Measurements from ENCODE around the gene FLRT2. TPM values are rescaled to one million over a fixed set of nuclear protein-coding genes. Genes with fewer than 3 reads are reported as not detected.

Gene FLRT2
- total RNA-seq, 2 experiments from 2014 or later, result not detected

DNA sequence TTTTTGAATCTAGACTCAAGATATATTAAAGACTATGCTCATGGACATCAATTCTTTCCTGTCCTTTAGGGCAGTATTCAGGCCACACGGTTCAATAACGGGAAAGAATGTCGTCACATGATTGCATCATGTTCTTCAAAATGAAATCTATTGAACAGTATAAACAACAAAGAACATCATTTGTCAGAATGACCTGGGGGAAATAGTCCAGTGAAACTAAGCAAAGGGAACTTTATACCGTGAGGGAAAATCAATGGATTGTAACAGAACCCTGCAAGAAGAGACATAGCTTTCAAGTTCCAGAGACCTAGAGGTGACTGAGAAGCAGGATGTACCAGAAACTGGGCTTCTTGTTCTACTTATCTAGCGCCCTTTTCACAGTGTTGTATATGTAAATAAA is 32.7 kb downstream of the FLRT2 start:
- ChIA-PET POLR2A (no interaction called here), CTCF (no interaction called here)

DNA sequence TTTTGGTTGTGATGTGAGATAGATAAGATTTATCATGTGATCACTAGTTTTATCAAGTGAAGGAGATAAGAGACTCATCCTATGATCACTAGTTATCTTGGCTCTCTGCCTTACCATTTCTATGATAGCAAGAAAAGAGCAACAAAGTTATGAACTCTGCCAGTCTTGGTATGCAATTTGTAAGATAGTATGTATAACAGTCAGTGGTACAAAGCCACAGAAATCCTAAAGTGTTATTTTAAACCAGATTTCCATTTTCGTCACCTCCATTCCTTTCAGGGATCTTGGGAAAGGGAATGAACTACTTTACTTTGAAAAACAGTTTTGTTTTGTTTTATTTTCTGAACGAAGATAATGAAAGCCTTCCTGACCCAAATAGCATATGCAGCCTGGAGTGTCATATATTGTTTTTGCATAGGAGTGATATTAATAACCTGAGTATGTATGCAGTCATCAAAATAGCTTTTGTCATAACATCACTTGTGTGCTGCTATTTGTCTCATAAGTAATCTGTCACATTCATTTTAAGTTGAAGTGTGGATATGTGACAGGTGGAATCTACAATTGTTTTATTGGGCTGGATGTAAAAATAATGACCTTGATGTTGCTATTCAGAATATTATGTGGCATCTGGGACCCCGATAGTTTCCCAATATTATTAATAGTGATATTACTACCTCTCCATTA is 35.0 kb downstream of the FLRT2 start:
- ChIA-PET POLR2A (no interaction called here), CTCF (no interaction called here)

DNA sequence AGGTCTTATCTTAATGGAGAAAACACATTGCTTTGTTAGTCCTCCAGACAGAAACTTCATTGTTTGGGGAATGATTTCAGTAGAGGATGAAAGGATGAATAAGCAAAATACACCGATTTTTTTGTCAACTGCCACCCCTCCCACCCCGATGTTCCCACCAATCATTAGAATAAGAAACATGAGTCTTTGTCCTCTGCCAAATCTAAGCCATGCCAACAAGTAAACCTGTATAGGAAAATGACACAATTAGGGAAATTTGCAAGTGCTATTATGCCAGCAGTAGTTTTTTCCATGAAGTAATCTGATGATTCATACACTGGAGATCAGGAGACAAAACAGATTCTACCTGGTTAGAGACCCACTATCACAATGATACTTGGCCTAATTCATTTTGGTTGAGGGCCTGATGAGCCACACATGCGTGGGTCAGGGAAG is 35.9 kb downstream of the FLRT2 start:
- ChIA-PET POLR2A (no interaction called here), CTCF (no interaction called here)

DNA sequence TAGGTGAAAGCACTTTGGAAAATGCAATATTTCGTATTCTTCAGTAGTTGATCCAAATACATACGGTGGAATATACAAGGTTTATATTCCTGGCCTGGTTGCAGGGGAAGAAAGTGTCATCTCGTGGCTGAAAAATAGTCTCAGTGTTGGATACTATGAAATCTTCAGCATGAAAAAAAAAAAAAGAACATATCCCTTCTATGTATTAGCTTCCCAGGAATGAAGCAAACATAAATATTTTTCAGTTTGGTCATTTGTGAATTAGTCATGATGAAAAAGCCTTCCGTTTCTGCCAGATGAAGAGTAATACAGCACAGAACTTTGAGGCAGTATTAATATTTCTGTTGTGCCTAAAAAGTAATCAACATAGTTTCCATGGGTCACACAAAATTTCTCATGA is 36.7 kb downstream of the FLRT2 start:
- ChIA-PET CTCF (no interaction called here), POLR2A (no interaction called here)

DNA sequence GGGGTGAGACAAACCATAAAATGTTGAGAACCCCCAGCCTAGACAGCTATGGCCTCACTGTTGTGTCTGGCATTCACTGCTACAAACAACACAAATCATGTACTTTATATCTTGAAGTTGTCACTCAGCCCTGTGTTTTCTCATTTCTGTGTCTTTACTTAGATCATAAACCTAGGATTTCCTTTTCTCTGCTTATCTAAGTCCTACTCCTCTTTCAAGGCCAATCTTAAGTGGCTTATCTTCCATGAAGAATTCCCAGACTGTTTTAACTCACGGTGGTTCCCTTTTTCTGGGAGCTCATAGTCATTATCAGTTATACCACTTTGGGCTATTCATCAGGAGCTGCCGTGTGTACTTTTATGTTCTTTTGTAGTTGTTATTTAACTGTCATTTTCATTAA is 42.1 kb downstream of the FLRT2 start:
- ChIA-PET CTCF (no interaction called here), POLR2A (no interaction called here)

DNA sequence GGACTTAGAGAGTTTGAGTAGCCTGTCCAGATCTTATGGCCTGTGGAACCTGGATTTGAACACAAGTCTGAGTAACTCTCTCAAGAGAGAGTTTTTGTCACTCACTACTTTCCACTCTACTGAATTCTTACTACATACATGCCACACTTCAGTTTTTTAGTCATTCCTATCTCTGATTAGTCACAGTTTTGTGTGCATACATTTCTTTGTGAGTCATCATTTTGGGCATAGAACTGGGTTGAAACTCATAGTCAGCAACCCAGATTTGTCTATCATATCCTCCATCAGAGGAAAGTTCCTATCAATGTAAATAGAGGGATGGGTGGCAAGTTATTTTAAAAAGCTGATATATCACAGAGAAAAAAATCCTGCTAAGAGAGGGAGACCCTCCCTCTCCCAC is 42.9 kb downstream of the FLRT2 start:
- POLR2A ChIA-PET, result no interaction called here
- CTCF ChIA-PET, result no interaction called here

DNA sequence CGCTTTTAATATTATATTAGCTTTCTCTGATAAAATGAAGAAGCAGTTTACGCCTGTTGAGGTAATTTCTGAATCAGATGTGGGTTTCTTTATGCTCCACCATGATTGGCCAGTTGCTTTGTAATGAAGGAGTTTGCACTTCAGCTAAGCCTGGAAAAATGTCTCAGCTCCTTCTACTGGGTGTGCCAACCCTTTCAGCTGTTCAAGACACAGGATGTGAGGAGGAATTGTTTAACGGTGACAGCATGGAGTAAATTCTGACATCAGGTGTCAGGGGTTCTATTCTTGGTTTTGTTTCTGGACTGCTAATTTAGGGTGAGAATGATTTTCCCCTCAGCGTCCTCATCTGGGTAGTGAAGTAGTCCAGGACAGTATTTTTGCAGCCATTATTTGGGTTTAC is 43.5 kb downstream of the FLRT2 start:
- ChIA-PET POLR2A (no interaction called here), CTCF (no interaction called here)

DNA sequence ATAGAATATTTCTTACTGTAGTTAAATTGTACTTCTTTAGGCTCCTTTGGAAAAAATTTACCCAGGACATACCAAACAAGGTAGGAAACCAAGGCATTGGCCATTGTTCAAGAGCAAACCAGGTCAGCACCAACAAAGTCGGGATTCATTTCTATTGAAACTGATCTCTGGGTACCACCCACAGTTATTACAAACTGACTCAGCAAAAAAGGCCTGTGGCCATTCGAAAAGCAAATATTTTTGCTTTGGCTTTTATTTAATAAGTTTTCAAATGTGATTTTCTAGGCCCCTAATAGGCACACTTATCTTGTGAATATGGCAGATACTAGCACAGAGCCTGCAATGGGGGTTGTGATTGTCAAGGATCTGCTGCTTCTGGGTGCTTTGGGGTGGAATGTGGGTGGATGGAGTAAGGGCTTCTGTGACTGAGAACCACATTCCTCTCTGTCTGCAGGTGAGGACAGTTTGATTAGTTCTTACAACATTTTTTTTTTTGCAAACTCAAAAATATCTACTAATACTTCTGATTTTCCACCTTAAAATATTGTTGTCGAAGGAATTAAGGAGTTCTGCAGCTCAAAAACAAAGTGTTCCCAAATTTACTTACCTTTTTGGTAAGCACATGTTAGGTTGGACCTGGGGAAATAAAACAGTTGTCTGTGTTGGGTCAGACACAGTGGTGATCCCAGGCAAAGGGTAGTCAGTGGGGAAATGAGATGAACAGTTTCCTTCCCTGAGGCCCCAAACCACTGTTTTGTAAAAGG is 45.1 kb downstream of the FLRT2 start:
- ChIA-PET POLR2A (no interaction called here), CTCF (no interaction called here)

DNA sequence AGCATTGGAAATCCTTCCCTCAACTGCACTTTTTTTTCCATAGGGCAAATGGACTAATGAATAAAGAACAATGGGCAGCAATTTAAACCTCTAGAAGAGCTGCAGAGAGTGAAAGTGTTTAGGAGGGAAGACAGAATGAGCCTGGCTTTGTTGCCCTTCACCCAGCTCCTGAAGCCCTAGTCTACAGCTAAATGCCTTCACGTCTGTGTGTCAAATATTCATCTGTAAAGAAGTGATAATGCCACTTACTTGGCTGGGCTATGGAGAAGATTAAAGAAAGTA is 45.6 kb downstream of the FLRT2 start:
- POLR2A ChIA-PET, result no interaction called here
- CTCF ChIA-PET, result no interaction called here

DNA sequence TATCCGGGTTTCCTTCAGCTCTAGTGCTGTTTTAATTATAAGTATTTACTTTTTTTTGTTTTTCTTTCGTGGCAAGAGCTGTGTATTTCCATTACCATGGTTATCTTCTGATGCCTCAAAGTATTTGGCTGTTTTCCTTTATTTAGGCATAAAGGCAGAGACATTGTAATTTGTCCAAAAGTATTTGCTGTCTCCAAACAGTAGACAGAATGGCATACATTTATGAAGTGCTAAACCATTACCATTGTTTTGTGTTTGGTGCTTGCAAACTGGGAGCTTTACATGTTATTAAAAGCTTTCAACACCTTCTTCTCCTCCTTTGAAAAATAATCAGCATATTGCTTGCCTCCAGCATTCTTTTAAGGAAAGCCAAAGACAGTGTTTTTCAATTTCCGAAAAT is 46.3 kb downstream of the FLRT2 start:
- ChIA-PET CTCF (no interaction called here), POLR2A (no interaction called here)

DNA sequence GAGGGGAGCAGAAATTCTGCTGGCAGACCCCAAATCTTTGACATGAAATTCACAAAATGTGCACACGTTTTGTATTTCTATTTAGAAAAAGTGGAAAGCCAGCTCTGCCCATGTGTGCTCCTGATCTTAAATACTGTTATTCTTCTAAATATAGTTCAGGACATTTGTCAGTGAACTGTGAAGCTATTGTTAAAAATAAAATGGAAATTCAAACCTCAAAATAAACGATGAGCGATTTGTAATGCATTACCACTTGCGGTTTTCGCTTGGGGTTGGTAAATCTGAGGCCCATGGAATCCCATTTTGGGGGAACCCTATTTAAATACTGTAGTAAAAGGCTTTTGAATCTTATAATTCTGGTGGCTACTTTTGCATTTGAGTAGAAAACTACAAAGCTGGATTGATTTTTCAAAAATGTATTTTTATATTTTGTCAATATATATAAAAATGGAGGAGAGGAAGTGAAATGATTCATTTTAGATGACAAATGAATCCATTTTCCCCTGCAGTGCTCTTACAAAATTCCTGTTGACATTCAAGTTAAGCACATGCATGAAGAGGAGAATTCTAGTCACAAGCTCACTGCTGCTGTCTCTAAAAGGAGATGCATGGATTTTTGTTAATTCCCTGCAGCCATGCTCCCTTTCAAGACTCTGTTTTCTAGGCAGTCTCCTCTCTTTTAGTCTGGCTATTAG is 47.1 kb downstream of the FLRT2 start:
- ChIA-PET CTCF (no interaction called here), POLR2A (no interaction called here)

DNA sequence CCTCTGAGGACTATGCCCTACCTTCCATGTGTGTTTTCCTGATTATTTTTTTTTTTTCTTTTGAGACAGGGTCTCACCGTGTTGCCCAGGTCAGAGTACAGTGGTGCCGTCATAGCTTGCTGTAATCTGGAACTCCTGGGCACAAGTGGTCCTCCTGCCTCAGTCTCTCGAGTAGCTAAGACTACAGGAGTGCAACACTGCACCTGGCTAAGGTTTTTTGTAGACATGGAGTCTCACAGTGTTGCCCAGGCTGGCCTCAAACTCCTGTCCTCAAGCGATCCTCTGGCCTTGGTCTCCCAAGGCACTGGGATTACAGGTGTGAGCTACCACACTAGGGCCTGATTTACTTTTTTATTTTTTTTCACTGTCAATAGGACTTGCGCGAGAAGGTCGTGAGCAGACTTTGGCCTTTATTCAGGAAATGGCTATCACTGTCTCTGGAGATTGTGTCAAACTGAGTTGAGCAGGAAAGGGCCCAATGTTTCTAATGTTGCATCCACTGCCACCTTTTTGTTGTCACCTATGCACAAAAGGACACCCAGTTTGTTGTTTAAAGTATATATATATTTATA is 47.7 kb downstream of the FLRT2 start:
- POLR2A ChIA-PET, result no interaction called here
- CTCF ChIA-PET, result no interaction called here

DNA sequence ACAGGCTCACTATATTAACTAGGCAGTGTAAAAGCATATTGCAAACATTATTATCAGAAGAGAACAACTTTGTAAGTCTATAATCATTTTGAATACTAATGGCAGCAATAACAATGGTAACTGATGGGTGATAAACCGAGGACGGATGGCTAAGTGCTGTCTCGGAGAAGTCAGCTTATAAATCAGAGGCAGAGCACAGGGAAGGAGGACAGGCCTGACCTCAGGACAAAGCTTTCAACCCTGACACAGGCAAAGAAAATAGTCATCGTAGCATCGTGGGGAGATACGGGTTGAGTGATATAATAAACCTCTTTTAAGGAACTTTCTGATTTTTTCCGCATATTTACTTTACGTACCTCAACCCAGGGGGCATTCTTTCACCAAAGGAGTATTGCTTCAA is 48.4 kb downstream of the FLRT2 start:
- ChIA-PET CTCF (no interaction called here), POLR2A (no interaction called here)

DNA sequence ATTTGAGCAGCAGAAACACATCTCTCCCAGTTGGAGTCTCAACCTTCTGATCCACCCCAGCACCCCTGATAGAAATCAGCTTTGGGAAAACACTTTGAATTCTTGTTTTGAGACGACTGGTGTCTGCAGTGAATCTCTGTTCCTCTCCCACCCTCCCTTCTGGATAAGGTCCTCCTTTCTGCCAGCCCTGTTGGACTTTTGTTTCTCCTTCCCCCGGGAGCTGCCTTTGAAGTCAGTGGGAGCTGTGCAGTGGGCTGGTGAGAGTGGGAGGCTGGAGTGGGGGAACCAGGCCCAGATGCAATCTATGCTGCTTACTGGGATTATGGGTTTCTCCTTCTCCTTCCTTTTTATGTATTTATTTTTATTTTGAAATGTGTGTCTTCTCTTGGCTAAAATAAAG is 49.0 kb downstream of the FLRT2 start:
- CTCF ChIA-PET, result no interaction called here
- POLR2A ChIA-PET, result no interaction called here

DNA sequence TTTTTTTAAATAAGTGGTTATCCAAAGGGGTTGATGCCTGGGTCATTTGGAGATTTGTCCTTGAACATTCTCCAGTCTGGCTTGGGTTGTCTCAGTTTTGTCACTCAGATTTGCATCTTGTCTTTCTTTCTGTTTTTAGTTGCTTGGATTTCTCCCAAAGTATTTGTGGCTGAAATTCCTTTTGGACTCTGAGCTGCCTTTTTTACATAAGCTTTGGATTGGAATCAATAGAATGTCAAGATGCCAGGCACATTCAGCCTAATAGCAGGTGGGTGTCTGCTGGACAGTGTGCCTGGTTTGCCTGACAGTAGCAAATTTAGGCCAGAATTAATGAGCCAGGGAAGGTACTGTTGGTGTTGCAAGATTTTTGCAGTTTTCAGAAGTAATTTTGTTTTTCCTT is 50.0 kb downstream of the FLRT2 start:
- CTCF ChIA-PET, result no interaction called here
- POLR2A ChIA-PET, result no interaction called here

DNA sequence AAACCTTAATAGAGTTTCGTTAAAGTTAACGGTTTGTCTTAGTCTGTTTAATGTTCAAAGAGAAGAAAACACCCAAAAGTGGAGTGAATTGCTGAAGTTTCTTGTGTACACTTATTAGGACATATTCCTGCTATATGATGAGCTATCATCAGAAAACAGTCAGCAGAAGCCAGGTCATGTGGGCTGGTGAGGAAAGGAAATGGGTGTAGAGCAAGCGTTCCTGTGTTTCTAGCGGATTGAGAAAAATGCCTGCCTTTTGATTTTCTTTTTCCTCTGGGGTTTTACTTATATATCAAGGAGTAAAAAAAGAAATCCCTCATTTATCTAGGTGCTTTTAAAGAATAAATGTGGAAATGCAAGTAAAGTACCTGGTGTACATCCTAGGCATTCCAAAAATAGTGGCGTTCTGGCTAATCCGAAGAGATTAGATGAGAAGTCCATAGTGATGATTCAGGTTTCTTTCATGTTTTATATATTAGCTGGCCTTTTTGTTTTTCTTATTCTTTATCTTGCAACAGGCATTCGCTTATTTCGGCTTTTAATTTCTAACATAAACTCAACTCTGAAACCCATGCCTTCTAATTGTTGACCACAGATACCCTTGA is 50.7 kb downstream of the FLRT2 start:
- ChIA-PET POLR2A (no interaction called here), CTCF (no interaction called here)

DNA sequence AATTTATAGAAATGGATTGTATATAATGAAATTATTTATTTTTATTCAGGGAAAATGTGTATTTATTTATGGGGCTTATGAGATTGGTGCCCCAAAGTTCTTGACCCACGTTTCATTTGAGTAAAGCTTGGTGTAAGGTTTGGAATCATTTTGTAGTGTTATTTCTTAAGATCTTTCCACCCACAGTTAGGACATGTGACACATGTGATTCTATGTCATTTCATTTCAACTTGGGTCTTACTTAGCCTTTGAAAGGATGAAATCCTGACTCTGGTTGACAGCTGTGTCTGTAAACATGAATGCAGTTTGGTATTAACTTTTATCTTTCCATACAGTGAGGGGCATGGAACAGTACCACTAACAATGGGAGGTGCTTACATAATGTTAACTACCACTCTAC is 51.7 kb downstream of the FLRT2 start:
- POLR2A ChIA-PET, result no interaction called here
- CTCF ChIA-PET, result no interaction called here

DNA sequence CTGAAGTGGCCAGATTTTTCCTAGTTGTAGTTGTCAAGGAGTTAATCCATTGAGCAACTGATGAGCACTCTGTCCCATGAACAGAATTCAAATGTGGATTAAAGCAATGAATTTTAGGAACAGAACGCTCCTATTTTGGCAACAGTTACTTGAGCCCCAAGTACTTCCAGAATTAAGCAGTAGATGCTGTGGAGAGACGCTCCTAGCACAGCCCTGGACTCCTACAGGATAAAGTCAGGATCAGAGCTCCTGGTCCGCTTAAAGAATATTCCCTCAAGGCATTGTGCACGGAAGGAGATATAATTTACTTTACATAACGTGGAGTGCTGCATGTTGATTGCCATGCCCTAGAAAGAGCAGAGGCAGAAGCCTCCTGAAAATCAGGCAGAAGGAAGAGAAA is 53.4 kb downstream of the FLRT2 start:
- ChIA-PET POLR2A (no interaction called here), CTCF (no interaction called here)

DNA sequence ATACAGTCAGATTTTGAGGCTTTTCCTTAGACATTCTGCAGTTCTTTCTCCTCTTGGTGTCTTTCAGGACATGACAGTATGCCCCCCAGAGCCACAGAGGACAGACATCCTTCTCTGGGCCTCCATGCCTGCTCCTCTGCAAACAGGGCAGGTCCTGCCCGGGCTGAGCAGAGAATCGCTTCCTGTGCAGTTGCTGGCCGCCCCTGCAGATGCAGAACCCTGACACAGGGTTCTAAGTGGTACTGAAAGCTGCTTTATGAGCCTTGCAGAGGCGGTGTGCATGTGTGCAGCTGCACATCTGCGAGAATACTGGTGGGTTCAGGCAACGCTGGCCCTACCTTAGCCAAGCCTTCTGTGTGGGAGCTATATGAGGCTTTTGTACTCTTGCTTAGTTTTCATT is 54.5 kb downstream of the FLRT2 start:
- ChIA-PET POLR2A (no interaction called here), CTCF (no interaction called here)

DNA sequence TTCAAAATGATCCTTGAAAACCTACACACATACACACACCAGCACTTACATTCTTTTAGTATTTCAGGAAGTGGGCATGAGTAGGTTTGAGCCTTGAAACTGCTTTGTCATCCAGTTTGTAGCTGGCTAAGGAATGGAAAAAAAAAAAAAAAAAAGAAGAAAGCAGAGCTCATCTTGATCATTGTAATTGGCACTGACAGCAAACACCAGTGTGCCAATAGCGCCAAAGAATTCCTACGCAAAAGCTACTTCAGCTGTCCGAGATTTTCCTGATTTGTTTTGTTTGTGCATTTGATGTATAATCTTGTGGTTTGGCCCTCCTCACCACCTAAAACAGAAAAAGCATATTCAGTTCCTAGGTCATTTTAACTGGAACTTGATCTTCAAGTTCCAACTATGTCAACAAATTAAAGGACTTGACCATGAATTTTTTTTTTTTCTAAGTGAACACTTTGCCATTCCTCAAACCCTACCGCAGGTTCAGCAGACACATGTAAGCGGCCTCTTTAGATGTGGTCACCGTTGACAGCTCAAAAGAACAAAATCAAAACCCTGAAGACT is 57.3 kb downstream of the FLRT2 start:
- POLR2A ChIA-PET, result interaction anchor here (0.7 kb wide), 1 partner anchor 128 kb away, joined by 6 read pairs; no protein-coding TSS in a partner anchor
- CTCF ChIA-PET, result no interaction called here

DNA sequence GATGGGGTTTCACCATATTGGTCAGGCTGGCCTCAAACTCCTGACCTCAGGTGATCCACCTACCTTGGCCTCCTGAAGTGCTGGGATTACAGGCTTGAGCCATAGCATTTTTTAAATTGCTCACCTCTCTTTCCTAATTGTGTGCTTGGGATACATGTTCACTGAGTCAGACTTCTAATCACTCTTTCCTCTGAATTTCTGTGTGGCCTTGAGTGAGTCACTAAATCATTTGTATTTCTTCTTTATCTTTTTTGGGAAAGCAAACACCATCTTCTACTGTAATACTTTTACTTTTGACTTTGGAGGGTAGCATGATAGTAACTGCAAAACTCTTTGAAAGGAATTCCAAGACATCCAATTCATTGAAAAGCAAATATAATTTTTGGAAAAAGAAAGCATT is 60.8 kb downstream of the FLRT2 start:
- CTCF ChIA-PET, result no interaction called here
- POLR2A ChIA-PET, result no interaction called here
